HG02610 (cell line): ENCODE results near the gene LCN15.
"Not testable (repeated sequence)": the region's sequence is repeated elsewhere in the genome, so short reads cannot be mapped to it uniquely, and the experiment has no call there.

Source experiments
- ATAC-seq: cut with Tn5 transposase; IDR thresholded peaks from one replicate; pipeline ENCODE4 v1.9.1; 2021; ENCODE audit warnings: mild to moderate bottlenecking, moderate library complexity; ENCODE audit not compliant: unreplicated experiment

The LCN15 gene

GRCh38 chr9:136756836-136757235, 7.5 kb downstream of the LCN15 start:
- no peak for ATAC-seq

- no peak for ATAC-seq
Measured at GRCh38 chr9:136756134-136756438, 8.2 kb downstream of the LCN15 start.

GRCh38 chr9:136755302-136756133, 8.8 kb downstream of the LCN15 start:
- ATAC-seq: not testable (repeated sequence)

GRCh38 chr9:136754626-136755301, 9.6 kb downstream of the LCN15 start:
- ATAC-seq: no peak

GRCh38 chr9:136754059-136754572, 10.2 kb downstream of the LCN15 start:
- ATAC-seq: no peak

GRCh38 chr9:136753371-136754058, 10.8 kb downstream of the LCN15 start:
- ATAC-seq: no peak

GRCh38 chr9:136751814-136752213, 12.5 kb downstream of the LCN15 start:
- no peak for ATAC-seq

GRCh38 chr9:136751244-136751643, 13.1 kb downstream of the LCN15 start:
- no peak for ATAC-seq

- ATAC-seq: no peak
Measured at GRCh38 chr9:136750526-136750925, 13.8 kb downstream of the LCN15 start.

GRCh38 chr9:136748666-136749611, 15.4 kb downstream of the LCN15 start:
- no peak for ATAC-seq

GRCh38 chr9:136748201-136748600, 16.1 kb downstream of the LCN15 start, which contains the start of gene LCN6:
Gene LCN6 (minus strand): TSS chr9:136748525. CDS start chr9:136748483, 42 bp downstream.
- ATAC-seq: no peak

GRCh38 chr9:136747161-136748060, 16.9 kb downstream of the LCN15 start:
- ATAC-seq: no peak

GRCh38 chr9:136746621-136747020, 17.7 kb downstream of the LCN15 start:
- ATAC-seq: no peak

GRCh38 chr9:136746155-136746490, 18.2 kb downstream of the LCN15 start:
- ATAC-seq: no peak

GRCh38 chr9:136745389-136746154, 18.7 kb downstream of the LCN15 start:
- no peak for ATAC-seq

GRCh38 chr9:136744773-136745172, 19.5 kb downstream of the LCN15 start:
- ATAC-seq: no peak

GRCh38 chr9:136743639-136744211, 20.6 kb downstream of the LCN15 start:
- ATAC-seq: no peak

- no peak for ATAC-seq
Measured at GRCh38 chr9:136742591-136743391, 21.5 kb downstream of the LCN15 start, which contains the start of gene LCN10. Gene LCN10 (minus strand): TSS chr9:136742940. CDS start chr9:136742903, 37 bp downstream.
